GM19455 (cell line): ENCODE data around the gene RTP1.
"Not testable (repeated sequence)": the region's sequence is repeated elsewhere in the genome, so short reads cannot be mapped to it uniquely, and the experiment has no call there.

ENCODE experiments used
- ATAC-seq: cut with Tn5 transposase; IDR thresholded peaks from one replicate; pipeline ENCODE4 v1.9.1; 2021; ENCODE audit not compliant: unreplicated experiment

The RTP1 gene

GRCh38 chr3:187237741-187238140 lies 40.5 kb downstream of the RTP1 start:
- ATAC-seq, result no peak

DNA sequence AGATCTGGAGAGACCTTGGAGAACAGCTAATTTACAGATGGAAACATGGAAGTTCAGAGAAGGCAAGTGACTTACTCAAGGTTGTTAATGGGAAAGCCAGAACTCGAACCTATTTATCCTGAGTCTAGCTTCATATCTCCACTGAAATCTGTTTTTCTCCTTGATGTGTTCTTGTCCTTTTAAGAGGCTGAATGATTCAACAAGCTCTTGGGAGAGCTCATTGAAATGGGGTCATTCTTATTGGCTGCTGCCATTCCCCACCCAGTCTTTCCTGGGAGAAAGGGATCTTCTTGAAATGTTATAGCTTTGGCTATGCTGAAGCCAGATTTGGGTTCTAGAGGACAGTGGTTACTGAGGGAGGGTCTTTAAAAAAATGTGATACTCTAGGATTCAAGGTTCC lies 41.0 kb downstream of the RTP1 start:
- ATAC-seq, result no peak

GRCh38 chr3:187238835-187239234 lies 41.5 kb downstream of the RTP1 start:
- not testable (repeated sequence) for ATAC-seq

DNA sequence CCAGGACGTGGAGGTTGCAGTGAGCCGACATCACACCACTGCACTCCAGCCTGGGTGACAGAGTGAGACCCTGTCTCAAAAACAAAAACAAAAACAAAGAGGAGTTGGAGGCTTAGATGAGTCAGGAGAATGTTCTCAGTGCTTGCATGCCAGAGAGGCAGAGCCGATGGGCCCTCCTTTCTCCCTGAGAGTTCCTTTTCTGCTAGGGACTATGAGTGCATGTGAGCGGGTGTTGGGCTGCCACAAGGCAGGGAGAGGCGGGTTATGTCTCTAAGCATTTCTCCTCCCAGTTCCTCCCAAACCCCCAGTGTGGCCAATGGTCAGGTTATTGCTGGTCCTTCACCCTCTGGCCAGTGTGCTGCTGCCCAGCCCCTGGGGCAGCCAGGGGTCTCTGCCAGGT lies 45.1 kb downstream of the RTP1 start:
- no peak for ATAC-seq

DNA sequence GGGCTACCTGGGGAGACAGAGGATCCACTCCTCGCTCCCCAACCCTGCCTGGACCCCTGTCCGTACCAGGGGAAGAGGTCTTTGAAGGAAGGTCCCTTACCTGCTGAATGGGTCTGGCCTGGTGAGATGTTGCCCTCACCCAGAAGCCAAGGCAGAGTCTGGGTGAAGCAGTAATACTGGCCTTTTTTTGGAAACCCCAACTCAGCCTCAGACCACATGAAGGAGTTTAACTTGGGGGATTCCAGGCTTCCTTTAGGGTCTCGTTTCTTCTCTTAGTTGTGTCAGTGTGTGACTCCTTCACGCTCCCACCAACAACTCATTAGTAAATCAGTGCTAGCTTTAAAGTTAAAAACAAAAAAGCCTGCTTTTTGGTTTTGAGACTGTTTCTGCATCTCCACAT lies 45.6 kb downstream of the RTP1 start:
- ATAC-seq, result no peak

DNA sequence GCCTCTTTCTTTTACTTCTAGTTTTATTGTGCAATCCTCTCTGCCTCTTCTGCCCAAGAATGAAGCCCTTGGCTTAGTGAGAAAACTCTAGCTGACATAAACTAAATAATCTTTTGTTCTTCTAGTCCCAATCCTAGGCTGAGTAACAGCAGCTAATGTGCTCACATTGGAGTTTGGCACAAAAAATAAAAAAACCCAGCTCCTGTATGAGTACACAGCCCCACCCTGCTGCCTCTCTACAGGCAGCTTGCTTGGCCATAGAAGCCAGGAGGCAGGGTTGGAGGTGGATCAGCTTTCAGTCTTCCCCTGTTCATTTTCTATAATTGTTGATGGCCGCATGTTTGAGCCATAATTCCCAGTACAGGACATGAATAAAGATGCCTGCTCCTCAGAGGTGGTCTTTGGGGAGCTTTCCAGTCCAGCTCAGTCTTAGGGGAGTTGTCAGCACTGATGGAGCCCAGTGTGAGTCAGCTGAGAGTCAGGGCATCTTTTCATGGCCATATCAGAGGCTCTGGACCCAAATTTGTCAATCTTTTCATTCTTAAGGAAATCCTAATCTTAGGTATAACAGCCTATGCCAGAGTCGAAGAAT lies 46.7 kb downstream of the RTP1 start:
- ATAC-seq, result no peak

DNA sequence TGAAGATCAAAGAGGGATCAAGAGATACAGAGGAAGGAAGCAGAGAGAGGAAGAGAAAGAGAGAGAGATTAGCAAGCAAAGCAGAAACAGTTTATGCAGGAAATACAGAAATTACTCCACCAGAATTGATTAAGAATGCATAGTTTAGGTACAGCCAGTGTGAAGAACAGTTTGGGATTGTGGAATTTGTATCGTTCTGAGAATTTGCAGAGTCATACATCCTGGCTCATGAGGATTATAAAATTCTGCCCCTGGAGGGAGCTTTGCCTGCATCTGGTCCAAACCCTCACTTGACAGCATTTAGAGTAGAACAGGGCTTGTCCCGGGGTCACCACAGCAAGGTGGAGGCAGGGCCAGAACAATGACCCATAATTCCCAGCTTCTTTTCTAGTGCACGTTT lies 50.1 kb downstream of the RTP1 start:
- no peak for ATAC-seq
